K562 (cell line): ENCODE data around the gene BLOC1S3. TPM values are rescaled to one million over a fixed set of nuclear protein-coding genes. Genes with fewer than 3 reads are reported as not detected.
A peak's percentile ranks its signal among the peaks of the same experiment; 100 is the strongest.

Experiments used
- ATF6 ChIP-seq: sonication (generic); formaldehyde crosslinking; IDR thresholded peaks from 2 replicates; pipeline ENCODE4 v1.4.0; 2020; ENCODE audit warnings: mild to moderate bottlenecking, missing genetic modification reagents
- CGGBP1 ChIP-seq: fragments of 250-450 bp; sonication (Bioruptor Pico); IDR thresholded peaks from 2 replicates; pipeline ENCODE4 v1.9.0; 2021; ENCODE audit warnings: mild to moderate bottlenecking
- ELK1 ChIP-seq: sonication (generic); formaldehyde crosslinking; IDR thresholded peaks from 2 replicates; pipeline ENCODE4 v1.8.1; 2022; ENCODE audit warnings: missing genetic modification reagents
- FIP1L1 ChIP-seq: fragments of 200-400 bp; formaldehyde crosslinking; IDR thresholded peaks from 2 replicates; pipeline ENCODE4 v1.6.1; 2018; ENCODE audit warnings: mild to moderate bottlenecking, low read depth, low read length; ENCODE audit not compliant: poor library complexity, severe bottlenecking
- GABPA ChIP-seq: fragments of 200-800 bp; sonication (Bioruptor generic); conservative IDR thresholded peaks from 2 replicates; pipeline ENCODE4 v1.6.1; 2016; ENCODE audit warnings: low read depth, missing genetic modification characterization, missing compliant biosample characterization
- GABPB1 ChIP-seq: sonication (generic); formaldehyde crosslinking; IDR thresholded peaks from 2 replicates; pipeline ENCODE4 v1.8.0; 2022; ENCODE audit warnings: mild to moderate bottlenecking, missing genetic modification reagents
- GTF2B ChIP-seq: IDR thresholded peaks from 2 replicates; pipeline ENCODE4 v1.6.1; 2011; ENCODE audit not compliant: insufficient read length; ENCODE audit errors: extremely low read depth
- ID3 ChIP-seq, 2 experiments: fragments of 250-450 bp in 1 of 2; fragments of 450-650 bp in 1 of 2; sonication (Bioruptor Pico) in 1 of 2; IDR thresholded peaks; 2 replicates each; pipeline versions ENCODE4 v1.6.1 to v1.8.0; 2016 to 2021; ENCODE audit warnings: mild to moderate bottlenecking in 2 of 2, moderate library complexity in 2 of 2, missing compliant biosample characterization in 1 of 2, missing genetic modification characterization in 1 of 2
- MCM5 ChIP-seq: fragments of 450-650 bp; IDR thresholded peaks from 2 replicates; pipeline ENCODE4 v1.6.1; 2016; ENCODE audit warnings: low read depth
- MED1 ChIP-seq: sonication (generic); formaldehyde crosslinking; IDR thresholded peaks from 2 replicates; pipeline ENCODE4 v1.8.1; 2023; ENCODE audit warnings: missing genetic modification reagents, borderline replicate concordance
- NELFE ChIP-seq: IDR thresholded peaks from 2 replicates; pipeline ENCODE4 v1.6.1; 2011; ENCODE audit warnings: mild to moderate bottlenecking; ENCODE audit not compliant: insufficient read depth, insufficient read length
- NR2F6 ChIP-seq: fragments of 450-650 bp; formaldehyde crosslinking; IDR thresholded peaks from 2 replicates; pipeline ENCODE4 v1.4.0; 2020; ENCODE audit warnings: mild to moderate bottlenecking
- RBM39 ChIP-seq: fragments of 200-400 bp; formaldehyde crosslinking; optimal IDR thresholded peaks from 2 replicates; pipeline ENCODE3; 2018; ENCODE audit warnings: low read depth, low read length
- SMARCA4 ChIP-seq: fragments of 450-650 bp; IDR thresholded peaks from 2 replicates; pipeline ENCODE4 v1.6.1; 2016
- SMARCA5 ChIP-seq: fragments of 450-650 bp; IDR thresholded peaks from 2 replicates; pipeline ENCODE4 v1.6.1; 2016
- SRSF7 ChIP-seq: fragments of 200-400 bp; formaldehyde crosslinking; optimal IDR thresholded peaks from 2 replicates; pipeline ENCODE3; 2017; ENCODE audit warnings: mild to moderate bottlenecking, low read depth, low read length
- THRB ChIP-seq: fragments of 450-650 bp; formaldehyde crosslinking; conservative IDR thresholded peaks from 2 replicates; pipeline ENCODE4 v1.4.0; 2022; ENCODE audit warnings: mild to moderate bottlenecking, missing genetic modification characterization
- TSC22D4 ChIP-seq: fragments of 450-650 bp; IDR thresholded peaks from 2 replicates; pipeline ENCODE4 v1.6.1; 2016; ENCODE audit warnings: missing genetic modification characterization, missing biosample characterization, control low read depth
- ZNF512 ChIP-seq: IDR thresholded peaks from 2 replicates; pipeline ENCODE4 v1.6.1; 2016; ENCODE audit warnings: missing genetic modification characterization, missing compliant biosample characterization
- polyA plus RNA-seq, 8 experiments: library from polyadenylated mRNA; depleted of rRNA in 4 of 8; stranded (reverse) in 5 of 8; unstranded in 3 of 8; fragments of >200 nt; fragmentation: Nextera tagmentation in 2 of 8; fragmentation: Illumina TruSeq in 1 of 8; extraction: Ambion mirVana in 2 of 8; extraction: Trizol in 1 of 8; gene quantifications; 2 replicates each; pipeline versions ENCODE4 v1.2.1 to v1.2.3, GENCODE V29; 2011 to 2014; ENCODE audit warnings: inconsistent platforms in 1 of 8, missing spikeins in 1 of 8
- total RNA-seq, 7 experiments: library from RNA; depleted of rRNA in 6 of 7; stranded (reverse); fragments of >200 nt in 6 of 7; fragmentation: Illumina TruSeq in 2 of 7; extraction: Trizol in 2 of 7; gene quantifications; 2 replicates each; pipeline versions ENCODE4 v1.2.1 to v1.2.3, GENCODE V29; 2011 to 2021; ENCODE audit warnings: low replicate concordance in 1 of 7

The BLOC1S3 gene
- total and polyA plus RNA-seq, 9 of the 15 experiments (the other 6 are each of a cell fraction or from before 2014, with no cell fraction given), result 3.9 to 20.2 (median 10.4) TPM

- TF ChIP-seq CGGBP1 (CRISPR knock-in tag), result no peak
- TF ChIP-seq THRB, result no peak
- TF ChIP-seq ZNF512 (tag), result no peak
- no peak for TF ChIP-seq MED1 (CRISPR knock-in tag)
- TF ChIP-seq MCM5, result no peak
- TF ChIP-seq ELK1, result no peak
- 0 out of 2 replicates have a peak, but pooled peaks have one; percentile 12 for TF ChIP-seq GABPB1 (CRISPR knock-in tag)
- TF ChIP-seq FIP1L1, result no peak
- TF ChIP-seq ID3 (CRISPR knock-in tag; IDR thresholded peaks at IDR 0.05), result no peak
- 0 out of 2 replicates have a peak, but pooled peaks have one; percentile 26 for TF ChIP-seq ID3 (tag; IDR thresholded peaks at IDR 0.05)
- no peak for TF ChIP-seq TSC22D4 (tag)
- TF ChIP-seq ATF6 (CRISPR knock-in tag), result no peak
- no peak for TF ChIP-seq NELFE
- no peak for TF ChIP-seq RBM39
- peak; percentile 76 for TF ChIP-seq SMARCA4
- TF ChIP-seq GTF2B, result no peak
- TF ChIP-seq NR2F6, result no peak
- TF ChIP-seq GABPA (tag), result no peak
- TF ChIP-seq SRSF7, result no peak
- TF ChIP-seq SMARCA5, result peak; percentile 69
Observed at GRCh38 chr19:45154064-45154827, 24.3 kb upstream of the BLOC1S3 start (continued).
